GM12892 (cell line): ENCODE data around the gene CDH22.

Source experiments
- POLR2A ChIP-seq: IDR thresholded peaks from 2 replicates; pipeline ENCODE4 v1.6.1; 2011; ENCODE audit warnings: low read depth, low read length, control low read depth
- POLR2AphosphoS5 ChIP-seq: IDR thresholded peaks from 2 replicates; pipeline ENCODE4 v1.6.1; 2011; ENCODE audit warnings: low read depth, low read length, control low read depth

GRCh38 chr20:46298374-46298773, 9.9 kb downstream of the CDH22 start:
- TF ChIP-seq POLR2A (no peak), POLR2AphosphoS5 (no peak)
